PC-3 (cell line): ENCODE measurements around the gene ZNF79.

ENCODE experiments used
- CTCF ChIP-seq: fragments of 300-600 bp; sonication (generic); conservative IDR thresholded peaks from 2 replicates; pipeline ENCODE4 v1.5.1; 2017; ENCODE audit warnings: antibody characterized with exemption, low read depth, mild to moderate bottlenecking, low read length
- EZH2 ChIP-seq: fragments of 300-600 bp; sonication (generic); IDR thresholded peaks from one replicate; pipeline ENCODE4 v1.6.1; 2017; ENCODE audit warnings: antibody characterized with exemption, mild to moderate bottlenecking, low read length; ENCODE audit not compliant: unreplicated experiment
- EZH2phosphoT487 ChIP-seq: fragments of 300-600 bp; sonication (generic); IDR thresholded peaks from 2 replicates; pipeline ENCODE4 v1.6.1; 2018; ENCODE audit warnings: mild to moderate bottlenecking, antibody characterized with exemption, low read length, borderline replicate concordance

GRCh38 chr9:127405344-127406125 is 18.6 kb upstream of the ZNF79 start:
- no peak for TF ChIP-seq EZH2phosphoT487
- TF ChIP-seq CTCF: no peak
- no peak for TF ChIP-seq EZH2
